OCI-LY7 (cell line): ENCODE measurements around the gene PILRA.

Experiments used
- CTCF ChIP-seq: fragments of 200-600 bp; sonication (generic); conservative IDR thresholded peaks from 2 replicates; pipeline ENCODE4 v1.5.1; 2014; ENCODE audit warnings: mild to moderate bottlenecking, antibody characterized with exemption, low read length, moderate library complexity, mixed read lengths
- EZH2phosphoT487 ChIP-seq: fragments of 200-600 bp; sonication (generic); IDR thresholded peaks from 2 replicates; pipeline ENCODE4 v1.6.1; 2018; ENCODE audit warnings: low read depth, borderline replicate concordance, mild to moderate bottlenecking, mixed run types, antibody characterized with exemption, low read length, moderate library complexity, mixed read lengths

GRCh38 chr7:100406767-100407166, 33.5 kb downstream of the PILRA start:
- TF ChIP-seq CTCF: no peak
- TF ChIP-seq EZH2phosphoT487: no peak
